ENCODE data around the gene TMEM167B.

TMEM167B gene

DNA sequence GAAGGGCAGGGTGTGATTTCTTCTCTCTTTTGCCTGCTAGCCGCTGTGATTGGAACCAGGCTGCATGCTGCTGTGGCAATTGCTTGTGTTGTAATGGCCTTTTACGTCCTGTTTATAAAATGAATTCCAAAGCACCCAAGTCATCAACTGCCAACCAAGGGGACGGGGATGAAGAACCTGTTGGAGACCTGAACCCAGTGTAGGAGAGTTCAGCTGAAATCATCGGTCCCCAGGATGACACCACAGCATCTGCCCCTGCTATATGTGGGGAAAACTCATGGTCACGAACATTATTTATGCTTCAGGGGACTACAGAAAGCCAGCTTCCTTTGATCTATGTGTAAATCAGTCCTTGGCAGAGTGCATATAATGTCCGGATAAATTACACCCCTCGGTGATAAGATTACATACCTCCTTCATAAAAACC lies 3.8 kb downstream of the TMEM167B start:
- no peak overlapping the region for H3K27ac ChIP-seq
- no peak overlapping the region for H3K4me2 ChIP-seq
- H3K79me2 ChIP-seq (ENCODE audit: insufficient read depth, low read depth): peaks cover 25% of the 10 kb centered on the region
- no peaks in the 10 kb centered on the region for H4K20me1 ChIP-seq (ENCODE audit: insufficient read depth)
- peaks cover 14% of the 10 kb centered on the region for H3K4me1 ChIP-seq (ENCODE audit: low read depth, poor library complexity, severe bottlenecking)
- no peak overlapping the region for H3K4me3 ChIP-seq (IDR thresholded peaks at IDR 0.05; ENCODE audit: insufficient read depth, low read depth, low read length)
- H3K27me3 ChIP-seq (ENCODE audit: insufficient read depth, low read depth): no peaks in the 10 kb centered on the region
- H3K9ac ChIP-seq: no peak overlapping the region
- no peak for TF ChIP-seq CTCF (conservative IDR thresholded peaks at IDR 0.05; ENCODE audit: low read depth, low read length)
- H3K36me3 ChIP-seq (ENCODE audit: insufficient read depth): no peaks in the 10 kb centered on the region
- no peak overlapping the region for H2AFZ ChIP-seq (ENCODE audit: low read depth)

GRCh38 chr1:109094871-109095270 lies 4.3 kb downstream of the TMEM167B start:
- Histone ChIP-seq H2AFZ (ENCODE audit: low read depth) (no peak overlapping the region), H3K79me2 (ENCODE audit: insufficient read depth, low read depth) (peaks cover 25% of the 10 kb centered on the region), H3K27me3 (ENCODE audit: insufficient read depth, low read depth) (no peaks in the 10 kb centered on the region), H4K20me1 (ENCODE audit: insufficient read depth) (no peaks in the 10 kb centered on the region), H3K4me1 (ENCODE audit: low read depth, poor library complexity, severe bottlenecking) (peaks cover 17% of the 10 kb centered on the region), H3K9ac (no peak overlapping the region), H3K27ac (no peak overlapping the region), H3K4me2 (no peak overlapping the region), H3K36me3 (ENCODE audit: insufficient read depth) (no peaks in the 10 kb centered on the region), H3K4me3 (IDR thresholded peaks at IDR 0.05; ENCODE audit: insufficient read depth, low read depth, low read length) (no peak overlapping the region)
- TF ChIP-seq CTCF (conservative IDR thresholded peaks at IDR 0.05; ENCODE audit: low read depth, low read length): no peak

DNA sequence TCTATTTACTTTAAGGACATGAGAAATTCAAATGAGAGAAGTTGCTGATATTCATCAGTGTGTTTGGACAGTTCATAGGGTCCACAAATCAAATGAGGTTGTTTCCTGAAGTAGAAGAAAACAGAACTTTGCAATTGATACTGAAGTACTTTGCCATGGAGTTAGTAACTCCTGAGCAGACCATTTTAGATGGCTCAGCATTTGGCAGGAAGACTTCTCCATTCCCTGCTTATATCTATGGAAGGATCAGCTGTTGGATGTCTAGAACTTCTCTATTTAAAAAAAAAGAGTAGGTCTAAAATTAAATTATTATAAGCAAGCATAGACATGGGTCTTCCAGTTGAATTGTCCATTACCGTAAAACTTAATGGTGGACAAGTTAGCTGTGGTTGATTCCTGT lies 5.1 kb downstream of the TMEM167B start:
- no peak for TF ChIP-seq CTCF (conservative IDR thresholded peaks at IDR 0.05; ENCODE audit: low read depth, low read length)
- Histone ChIP-seq H2AFZ (ENCODE audit: low read depth) (no peak overlapping the region), H3K27me3 (ENCODE audit: insufficient read depth, low read depth) (no peaks in the 10 kb centered on the region), H3K79me2 (ENCODE audit: insufficient read depth, low read depth) (peaks cover 31% of the 10 kb centered on the region), H3K4me2 (no peak overlapping the region), H3K36me3 (ENCODE audit: insufficient read depth) (no peaks in the 10 kb centered on the region), H3K4me3 (IDR thresholded peaks at IDR 0.05; ENCODE audit: insufficient read depth, low read depth, low read length) (no peak overlapping the region), H4K20me1 (ENCODE audit: insufficient read depth) (no peaks in the 10 kb centered on the region), H3K27ac (no peak overlapping the region), H3K9ac (no peak overlapping the region), H3K4me1 (ENCODE audit: low read depth, poor library complexity, severe bottlenecking) (peaks cover 17% of the 10 kb centered on the region)

DNA sequence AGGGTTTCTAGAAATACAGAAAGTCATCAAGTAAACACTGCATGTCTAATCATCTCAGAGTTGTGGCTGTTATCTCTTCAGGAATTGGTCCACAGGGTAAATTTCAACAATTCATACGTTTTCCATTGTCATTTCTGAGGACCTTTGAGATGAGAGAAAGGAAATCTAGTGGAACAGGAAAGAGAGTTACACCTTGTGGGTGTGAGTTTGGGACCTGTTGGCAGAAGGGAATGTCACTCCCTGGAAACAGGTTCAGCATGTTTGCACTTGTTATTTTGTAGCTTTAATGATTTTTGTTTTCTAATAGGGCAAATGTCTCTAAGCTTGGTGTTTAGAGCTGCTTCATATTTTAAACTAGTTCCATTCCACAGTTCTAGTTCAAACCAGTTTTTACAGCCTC lies 5.6 kb downstream of the TMEM167B start:
- no peak overlapping the region for H3K9ac ChIP-seq
- TF ChIP-seq CTCF (conservative IDR thresholded peaks at IDR 0.05; ENCODE audit: low read depth, low read length): no peak
- no peak overlapping the region for H3K4me2 ChIP-seq
- H3K27ac ChIP-seq: no peak overlapping the region
- H3K4me3 ChIP-seq (IDR thresholded peaks at IDR 0.05; ENCODE audit: insufficient read depth, low read depth, low read length): no peak overlapping the region
- no peaks in the 10 kb centered on the region for H4K20me1 ChIP-seq (ENCODE audit: insufficient read depth)
- no peak overlapping the region for H2AFZ ChIP-seq (ENCODE audit: low read depth)
- H3K4me1 ChIP-seq (ENCODE audit: low read depth, poor library complexity, severe bottlenecking): peaks cover 19% of the 10 kb centered on the region
- no peaks in the 10 kb centered on the region for H3K27me3 ChIP-seq (ENCODE audit: insufficient read depth, low read depth)
- H3K36me3 ChIP-seq (ENCODE audit: insufficient read depth): no peaks in the 10 kb centered on the region
- H3K79me2 ChIP-seq (ENCODE audit: insufficient read depth, low read depth): peaks cover 33% of the 10 kb centered on the region

All from KMS-11 (cell line).